HG02798 (cell line): ENCODE measurements around the gene CYP4F3.
"Not testable (repeated sequence)": the region's sequence is repeated elsewhere in the genome, so short reads cannot be mapped to it uniquely, and the experiment has no call there.

Experiments used
- ATAC-seq: cut with Tn5 transposase; IDR thresholded peaks from one replicate; pipeline ENCODE4 v1.9.1; 2021; ENCODE audit warnings: mild to moderate bottlenecking; ENCODE audit not compliant: unreplicated experiment, poor library complexity

The CYP4F3 gene

GRCh38 chr19:15640294-15640903, at the start of gene CYP4F3:
CYP4F3 (plus strand) TSS chr19:15640897; CDS start chr19:15641416, 519 bp downstream.
- no peak for ATAC-seq

DNA sequence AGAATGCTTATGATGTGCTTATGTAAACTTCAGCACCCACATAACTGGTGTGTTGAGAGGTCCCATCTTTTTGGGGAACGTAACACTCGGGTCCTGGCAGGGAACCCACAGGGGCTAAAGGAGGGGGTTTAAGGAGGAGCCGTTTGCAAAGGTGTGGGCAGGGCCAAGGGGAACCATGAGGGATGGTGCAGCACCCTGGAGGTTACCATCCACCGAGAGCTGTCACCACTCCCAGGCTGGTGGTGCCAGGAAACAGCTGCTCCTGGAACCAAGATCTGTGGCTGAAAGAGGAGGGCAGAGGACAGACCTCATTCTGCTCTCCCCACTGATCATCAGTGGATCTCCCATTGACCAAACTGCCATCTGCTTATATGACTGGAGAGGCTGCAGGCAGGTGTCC, 48.9 kb upstream of the CYP4F3 start:
- no peak for ATAC-seq

DNA sequence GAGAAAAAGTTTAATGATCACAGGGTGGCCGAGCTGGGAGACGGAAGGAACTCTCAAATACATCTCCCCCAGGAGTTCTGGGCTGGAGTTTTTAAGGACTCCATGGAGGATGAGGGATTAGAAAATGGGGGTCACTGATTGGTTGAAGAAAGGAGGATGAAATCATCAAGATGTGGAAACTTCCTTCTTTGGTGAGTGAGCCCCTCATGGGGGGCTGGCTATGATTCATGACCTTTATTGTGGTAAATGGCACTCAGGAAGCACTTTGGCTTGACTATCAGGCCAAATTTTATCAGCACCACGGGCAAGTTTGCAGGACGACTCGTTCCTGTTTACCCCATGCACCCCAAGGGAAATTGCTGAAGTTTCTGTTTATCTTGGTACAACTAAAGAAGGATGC, 48.2 kb upstream of the CYP4F3 start:
- not testable (repeated sequence) for ATAC-seq

- ATAC-seq, result not testable (repeated sequence)
These were observed 46.9 kb upstream of the CYP4F3 start for GRCh38 chr19:15593766-15594165.

DNA sequence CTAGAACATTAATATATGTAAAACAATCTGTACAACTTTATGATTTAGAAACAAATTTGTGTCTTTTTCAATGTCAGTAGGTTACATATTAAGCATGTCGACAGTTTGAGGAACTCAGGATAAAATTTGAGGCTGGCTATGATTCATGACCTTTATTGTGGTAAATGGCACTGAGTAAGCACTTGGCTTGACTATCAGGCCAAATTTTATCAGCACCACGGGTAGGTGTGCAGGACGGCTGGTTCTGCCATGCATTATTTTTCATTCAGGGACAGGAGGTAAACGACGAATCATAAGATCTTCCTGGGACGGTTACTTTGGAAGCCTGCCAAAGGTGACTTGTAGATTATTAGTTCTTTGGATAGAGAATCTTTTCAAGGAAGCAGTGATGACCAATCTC, 45.6 kb upstream of the CYP4F3 start:
- ATAC-seq, result no peak

DNA sequence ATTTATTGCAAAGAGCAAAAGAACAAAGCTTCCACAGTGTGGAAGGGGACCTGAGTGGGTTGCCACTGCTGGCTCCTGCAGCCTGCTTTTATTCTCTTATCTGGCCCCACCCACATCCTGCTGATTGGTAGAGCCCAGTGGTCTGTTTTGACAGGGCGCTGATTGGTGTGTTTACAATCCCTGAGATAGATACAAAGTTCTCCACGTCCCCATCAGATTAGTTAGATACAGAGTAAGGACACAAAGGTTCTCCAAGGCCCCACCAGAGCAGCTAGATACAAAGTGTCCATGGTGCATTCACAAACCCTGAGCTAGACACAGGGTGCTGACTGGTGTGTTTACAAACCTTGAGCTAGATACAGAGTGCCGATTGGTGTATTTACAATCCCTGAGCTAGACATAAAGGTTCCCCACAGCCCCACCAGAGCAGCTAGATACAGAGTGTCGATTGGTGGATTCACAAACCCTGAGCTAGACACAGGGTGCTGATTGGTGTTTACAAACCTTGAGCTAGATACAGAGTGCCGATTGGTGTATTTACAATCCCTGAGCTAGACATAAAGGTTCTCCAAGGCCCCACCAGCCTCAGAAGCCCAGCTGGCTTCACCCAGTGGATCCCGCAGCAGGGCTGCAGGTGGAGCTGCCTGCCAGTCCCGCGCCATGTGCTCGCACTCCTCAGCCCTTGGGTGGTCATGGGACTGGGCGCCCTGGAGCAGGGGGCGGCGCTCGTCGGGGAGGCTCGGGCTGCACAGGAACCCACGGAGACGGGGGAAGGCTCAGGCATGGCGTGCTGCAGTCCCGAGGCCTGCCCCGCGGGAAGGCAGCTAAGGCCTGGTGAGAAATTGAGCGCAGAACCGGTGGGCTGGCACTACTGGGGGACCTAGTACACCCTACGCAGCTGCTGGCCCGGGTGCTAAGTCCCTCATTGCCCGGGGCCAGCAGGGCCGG, 32.4 kb upstream of the CYP4F3 start:
- not testable (repeated sequence) for ATAC-seq

GRCh38 chr19:15609261-15609660, 31.4 kb upstream of the CYP4F3 start:
- no peak for ATAC-seq

DNA sequence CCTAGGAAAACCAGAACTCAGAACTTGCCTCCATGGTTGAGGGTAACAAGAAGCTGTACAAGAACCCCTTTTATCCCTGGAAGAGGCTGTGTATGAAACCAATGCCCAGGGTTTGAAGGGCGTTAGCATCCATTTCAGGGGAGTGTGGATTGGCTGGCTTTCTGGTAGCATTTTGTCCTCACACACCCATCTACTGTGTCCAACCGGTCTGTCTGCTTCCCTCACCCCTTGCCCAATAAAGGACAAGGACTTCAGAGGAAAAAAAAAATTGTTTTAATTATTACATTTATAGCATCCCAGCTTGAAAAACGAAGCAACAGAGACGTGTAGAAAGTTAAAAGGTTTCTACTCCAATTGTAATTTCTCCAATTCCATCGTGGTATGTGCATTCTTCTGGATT, 28.4 kb upstream of the CYP4F3 start:
- ATAC-seq, result no peak

DNA sequence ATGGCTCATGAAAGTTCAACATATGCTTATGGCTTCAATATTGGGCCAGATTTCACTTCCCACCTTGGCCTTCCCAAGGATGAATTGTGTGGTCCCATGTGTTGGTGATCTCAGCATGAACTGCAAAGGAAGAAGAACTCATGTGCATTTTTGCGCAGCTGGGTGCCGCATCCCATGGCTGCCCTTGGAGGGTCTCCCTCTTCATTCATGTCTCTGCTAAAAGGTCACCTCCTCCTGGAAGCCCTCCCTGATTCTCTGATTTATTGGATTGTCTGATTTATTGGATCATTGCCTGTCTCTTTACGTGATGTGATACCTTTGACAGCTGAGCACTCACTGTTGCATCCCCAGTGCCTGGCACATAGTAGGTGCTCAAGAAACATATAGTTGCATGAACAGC, 27.4 kb upstream of the CYP4F3 start:
- ATAC-seq, result no peak

DNA sequence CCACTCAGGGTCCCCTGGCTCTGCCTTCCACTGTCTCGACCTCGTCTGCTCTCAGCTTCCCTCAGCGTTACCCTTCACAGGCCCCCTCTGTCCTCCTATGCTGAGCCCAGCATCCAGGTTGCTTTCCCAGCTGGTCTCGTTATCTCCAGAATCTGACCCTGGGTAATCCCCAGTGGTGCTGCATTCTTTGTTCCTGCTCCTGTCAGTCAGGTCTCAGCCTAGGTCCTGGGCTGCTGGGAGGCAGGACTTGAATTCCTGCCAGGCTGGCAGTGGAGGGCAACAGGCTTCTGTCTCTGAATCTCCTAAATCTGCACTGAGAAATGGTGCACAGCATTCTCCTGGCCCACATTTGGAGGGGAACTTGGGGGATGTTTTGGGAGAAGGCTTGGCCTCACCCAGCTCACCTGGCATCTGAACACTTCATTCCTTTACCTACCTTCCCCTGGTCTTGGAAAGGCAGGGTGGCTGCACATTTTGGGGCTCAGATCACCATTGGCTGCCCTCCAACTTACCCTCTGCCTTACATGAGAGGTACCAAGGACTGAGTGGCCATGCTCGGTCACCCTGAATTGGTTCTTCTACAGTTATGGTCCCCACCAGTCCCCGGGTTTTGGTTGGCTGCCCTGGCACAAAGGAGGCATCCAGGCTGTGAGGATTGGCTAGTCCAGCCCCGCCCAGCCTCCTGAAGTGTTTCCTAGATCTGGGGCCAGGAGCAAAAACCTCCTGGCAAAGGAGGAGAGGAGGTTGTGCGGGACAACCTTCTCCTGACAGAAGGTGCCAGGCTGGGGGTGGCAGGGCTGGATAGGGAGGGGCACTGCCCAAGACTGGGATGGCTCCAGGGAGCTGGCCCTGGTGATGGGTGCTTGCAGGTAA, 26.0 kb upstream of the CYP4F3 start, which contains the start of gene CYP4F8:
CYP4F8 (plus strand) TSS at position 712 of the 873 bp plus-strand sequence. CDS start 399 bp downstream, outside the sequence.
- no peak for ATAC-seq

DNA sequence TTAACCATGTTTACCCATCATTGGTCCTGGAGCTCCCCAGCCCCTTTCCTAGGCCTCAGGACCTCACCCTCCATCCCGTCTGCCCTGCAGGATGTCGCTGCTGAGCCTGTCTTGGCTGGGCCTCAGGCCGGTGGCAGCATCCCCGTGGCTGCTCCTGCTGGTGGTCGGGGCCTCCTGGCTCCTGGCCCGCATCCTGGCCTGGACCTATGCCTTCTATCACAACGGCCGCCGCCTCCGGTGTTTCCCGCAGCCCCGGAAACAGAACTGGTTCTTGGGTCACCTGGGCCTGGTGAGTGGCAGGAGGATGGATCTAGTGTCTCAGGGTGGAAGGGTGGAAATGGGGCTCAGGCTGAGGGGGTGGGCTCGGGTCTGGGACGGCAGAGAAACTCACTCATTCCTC, 25.2 kb upstream of the CYP4F3 start:
- no peak for ATAC-seq

- ATAC-seq, result no peak
These were observed 24.5 kb upstream of the CYP4F3 start for GRCh38 chr19:15616183-15616582.

GRCh38 chr19:15616627-15617270, 23.9 kb upstream of the CYP4F3 start:
- no peak for ATAC-seq

GRCh38 chr19:15618321-15618720, 22.4 kb upstream of the CYP4F3 start:
- ATAC-seq, result no peak

DNA sequence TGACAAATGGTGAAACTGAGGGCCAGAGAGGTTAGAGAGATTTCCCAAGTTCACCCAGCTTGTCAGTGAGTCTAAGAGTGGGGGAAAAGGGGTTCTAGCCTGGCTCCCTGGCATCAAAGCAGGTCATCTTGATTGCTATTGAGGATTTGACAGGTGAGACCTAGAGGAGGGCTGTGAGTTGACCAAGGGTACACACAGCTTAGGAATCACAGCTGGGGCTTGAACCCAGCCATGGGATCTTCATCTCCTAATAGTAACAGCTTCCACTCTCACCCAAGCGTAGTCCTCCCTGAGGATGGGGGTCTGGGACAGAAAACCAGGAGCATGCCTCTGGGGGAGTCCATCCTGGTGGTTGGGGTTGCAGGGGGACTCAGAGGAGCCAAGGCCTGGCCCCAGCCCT, 18.9 kb upstream of the CYP4F3 start:
- no peak for ATAC-seq

- no peak for ATAC-seq
These were observed 17.7 kb upstream of the CYP4F3 start for GRCh38 chr19:15622991-15623390.

GRCh38 chr19:15623711-15624318, 16.9 kb upstream of the CYP4F3 start:
- no peak for ATAC-seq

- no peak for ATAC-seq
These were observed 12.3 kb upstream of the CYP4F3 start for GRCh38 chr19:15628236-15629002.
